Measurements from ENCODE around the gene NEURL3.
"Not testable (repeated sequence)": the region's sequence is repeated elsewhere in the genome, so short reads cannot be mapped to it uniquely, and the experiment has no call there.

The NEURL3 gene

GRCh38 chr2:96505231-96505889, at the start of gene NEURL3:
NEURL3 (minus strand) TSS chr2:96505357; CDS start chr2:96505286, 71 bp downstream.
- no peak for DNase-seq (ENCODE audit: low read depth, low spot score)

- DNase-seq (ENCODE audit: low read depth, low spot score) = no peak
Measured at GRCh38 chr2:96554293-96555145, 49.4 kb upstream of the NEURL3 start.

GRCh38 chr2:96553957-96554292, 48.8 kb upstream of the NEURL3 start:
- not testable (repeated sequence) for DNase-seq (ENCODE audit: low read depth, low spot score)

- DNase-seq (ENCODE audit: low read depth, low spot score) = no peak
Measured at GRCh38 chr2:96553176-96553956, 48.2 kb upstream of the NEURL3 start.

GRCh38 chr2:96552315-96553175, 47.4 kb upstream of the NEURL3 start:
- no peak for DNase-seq (ENCODE audit: low read depth, low spot score)

- no peak for DNase-seq (ENCODE audit: low read depth, low spot score)
Measured at GRCh38 chr2:96551605-96552314, 46.6 kb upstream of the NEURL3 start.

GRCh38 chr2:96550787-96551604, 45.8 kb upstream of the NEURL3 start:
- DNase-seq (ENCODE audit: low read depth, low spot score) = no peak

- no peak for DNase-seq (ENCODE audit: low read depth, low spot score)
Measured at GRCh38 chr2:96549967-96550786, 45.0 kb upstream of the NEURL3 start.

- DNase-seq (ENCODE audit: low read depth, low spot score) = no peak
Measured at GRCh38 chr2:96549466-96549785, 44.3 kb upstream of the NEURL3 start.

- no peak for DNase-seq (ENCODE audit: low read depth, low spot score)
Measured at GRCh38 chr2:96548558-96549465, 43.7 kb upstream of the NEURL3 start.

GRCh38 chr2:96547731-96548171, 42.6 kb upstream of the NEURL3 start:
- DNase-seq (ENCODE audit: low read depth, low spot score) = no peak

- DNase-seq (ENCODE audit: low read depth, low spot score) = no peak
Measured at GRCh38 chr2:96547203-96547641, 42.1 kb upstream of the NEURL3 start.

GRCh38 chr2:96546797-96547196, 41.6 kb upstream of the NEURL3 start:
- DNase-seq (ENCODE audit: low read depth, low spot score) = no peak

- no peak for DNase-seq (ENCODE audit: low read depth, low spot score)
Measured at GRCh38 chr2:96546321-96546720, 41.2 kb upstream of the NEURL3 start.

GRCh38 chr2:96542357-96542977, 37.3 kb upstream of the NEURL3 start:
- DNase-seq (ENCODE audit: low read depth, low spot score) = no peak

- no peak for DNase-seq (ENCODE audit: low read depth, low spot score)
Measured at GRCh38 chr2:96541398-96542152, 36.4 kb upstream of the NEURL3 start.

- DNase-seq (ENCODE audit: low read depth, low spot score) = no peak
Measured at GRCh38 chr2:96540136-96540535, 35.0 kb upstream of the NEURL3 start.

Data from brain pericyte (primary cell).